Upper lobe of left lung (tissue), 4 donors: Measurements from ENCODE around the gene HPSE2.

Experiments
- CTCF ChIP-seq, 6 experiments: fragments of 450-650 bp in 4 of 6; fragments of 200-600 bp in 2 of 6; sonication (generic) in 2 of 6; IDR thresholded peaks; one replicate each; pipeline ENCODE4 v1.5.1; 2016 to 2019; ENCODE audit warnings: antibody characterized with exemption in 6 of 6
- POLR2AphosphoS5 ChIP-seq, 2 donors: sonication (generic); formaldehyde crosslinking; IDR thresholded peaks; one replicate each; pipeline ENCODE4 v1.5.1; 2017; ENCODE audit warnings: antibody characterized with exemption in 2 of 2

GRCh38 chr10:98908868-98909267 lies 326.8 kb downstream of the HPSE2 start:
- no peak for TF ChIP-seq CTCF (IDR thresholded peaks at IDR 0.05)
- no peak for TF ChIP-seq POLR2AphosphoS5 (IDR thresholded peaks at IDR 0.05)
